SJCRH30 (cell line): ENCODE data around the gene TEAD1. TPM values are rescaled to one million over a fixed set of nuclear protein-coding genes. Genes with fewer than 3 reads are reported as not detected.

Source experiments
- DNase-seq, 2 experiments: peaks; one replicate each; pipeline ENCODE4 v3.0.0-alpha.2; 2015 to 2020
- H3K27ac ChIP-seq: fragments of 250-450 bp; sonication (Bioruptor Pico); 2 replicates; pipeline ENCODE4 v1.5.1; 2020; ENCODE audit warnings: mild to moderate bottlenecking, moderate library complexity
- H3K27me3 ChIP-seq: fragments of 250-450 bp; sonication (Bioruptor Pico); 2 replicates; pipeline ENCODE4 v1.5.1; 2020; ENCODE audit warnings: mild to moderate bottlenecking, moderate library complexity
- H3K36me3 ChIP-seq: fragments of 250-450 bp; sonication (Bioruptor Pico); 2 replicates; pipeline ENCODE4 v1.5.1; 2020; ENCODE audit warnings: mild to moderate bottlenecking, moderate library complexity
- H3K4me1 ChIP-seq: fragments of 250-450 bp; sonication (Bioruptor Pico); 2 replicates; pipeline ENCODE4 v1.5.1; 2020; ENCODE audit warnings: mild to moderate bottlenecking, moderate library complexity
- H3K4me3 ChIP-seq: fragments of 250-450 bp; sonication (Bioruptor Pico); 2 replicates; pipeline ENCODE4 v1.5.1; 2020; ENCODE audit warnings: mild to moderate bottlenecking, moderate library complexity
- H3K9me3 ChIP-seq: fragments of 250-450 bp; sonication (Bioruptor Pico); replicated peaks from 2 replicates; pipeline ENCODE4 v1.5.1; 2020; ENCODE audit warnings: mild to moderate bottlenecking, moderate library complexity
- total RNA-seq: library from RNA; depleted of rRNA; stranded (reverse); fragments of >200 nt; shearing (Covaris generic); gene quantifications from 2 replicates; pipeline ENCODE4 v1.2.3, GENCODE V29; 2014

The TEAD1 gene
- total RNA-seq, 1 experiment from 2014 or later, result 84.4 TPM

DNA sequence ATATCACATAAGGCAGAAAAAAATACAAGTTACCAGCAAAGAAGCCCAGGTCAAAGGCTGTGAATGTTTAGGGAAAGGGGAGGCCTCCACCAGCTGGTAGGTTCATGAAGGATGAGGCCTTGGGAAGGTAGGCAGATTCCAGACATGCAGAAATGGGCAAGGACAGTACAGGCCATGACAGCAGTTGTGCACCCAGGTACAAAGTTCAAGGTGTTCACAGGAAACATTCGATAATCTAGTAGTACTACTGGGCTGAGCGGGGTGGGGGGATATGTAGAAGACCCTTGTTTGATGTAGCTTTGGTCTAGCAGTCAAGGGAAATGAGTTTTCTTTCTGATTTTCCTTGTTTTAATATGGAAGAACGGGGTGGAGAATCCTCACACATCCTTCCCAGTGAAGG is 182.1 kb downstream of the TEAD1 start:
- Histone ChIP-seq H3K36me3 (no peaks in the 10 kb centered on the region), H3K4me1 (no peaks in the 10 kb centered on the region), H3K27me3 (no peaks in the 10 kb centered on the region), H3K9me3 (no peaks in the 10 kb centered on the region), H3K4me3 (no peak overlapping the region), H3K27ac (no peak overlapping the region)
- no peak for DNase-seq

DNA sequence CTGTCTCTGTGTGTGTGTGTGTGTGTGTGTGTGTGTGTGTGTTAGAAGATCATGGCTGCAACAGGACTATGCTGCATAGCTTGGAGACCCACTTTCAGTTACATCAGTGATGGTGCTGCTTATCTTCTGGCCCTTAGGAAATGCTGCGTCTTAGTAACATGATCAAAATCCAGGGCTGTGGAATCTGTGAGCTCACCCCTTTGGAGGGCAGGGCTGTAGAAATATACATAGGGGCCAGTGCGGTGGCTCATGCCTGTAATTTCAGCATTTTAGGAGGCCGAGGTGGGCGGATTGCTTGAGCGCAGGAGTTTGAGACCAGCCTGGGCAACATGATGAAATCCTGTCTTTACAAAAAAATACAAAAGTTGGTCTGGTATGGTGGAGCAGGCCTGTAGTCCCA is 183.4 kb downstream of the TEAD1 start:
- Histone ChIP-seq H3K9me3 (no peaks in the 10 kb centered on the region), H3K4me3 (no peak overlapping the region), H3K27ac (no peak overlapping the region), H3K4me1 (no peaks in the 10 kb centered on the region), H3K36me3 (no peaks in the 10 kb centered on the region), H3K27me3 (no peaks in the 10 kb centered on the region)
- no peak for DNase-seq

- Histone ChIP-seq H3K4me1 (no peaks in the 10 kb centered on the region), H3K36me3 (0 out of 2 replicates have a peak, but pooled peaks cover 7% of the 10 kb centered on the region), H3K4me3 (no peak overlapping the region), H3K27me3 (no peaks in the 10 kb centered on the region), H3K9me3 (no peaks in the 10 kb centered on the region), H3K27ac (no peak overlapping the region)
- DNase-seq, result no peak
These were observed 185.8 kb downstream of the TEAD1 start for GRCh38 chr11:12859872-12860657.

DNA sequence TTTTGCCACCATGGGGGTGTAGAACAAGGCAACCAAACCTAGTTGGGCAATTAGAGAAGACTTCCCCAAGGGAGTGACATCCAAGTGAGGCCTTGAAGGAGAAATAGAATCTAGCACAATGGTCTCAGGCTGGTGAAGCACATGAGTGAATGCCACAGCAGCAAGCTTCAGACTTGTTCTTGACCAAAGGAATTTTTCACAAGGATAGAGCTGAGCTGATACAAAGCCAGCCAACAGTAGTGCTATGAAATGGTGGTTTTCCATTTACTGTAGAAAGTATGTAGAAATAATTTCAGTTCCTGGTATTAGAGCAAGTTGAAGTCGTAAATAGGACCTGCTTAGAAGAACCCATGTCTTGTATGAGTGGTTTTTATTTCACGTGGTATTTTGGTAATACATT is 186.6 kb downstream of the TEAD1 start:
- Histone ChIP-seq H3K4me1 (no peaks in the 10 kb centered on the region), H3K4me3 (no peak overlapping the region), H3K27me3 (no peaks in the 10 kb centered on the region), H3K9me3 (no peaks in the 10 kb centered on the region), H3K36me3 (0 out of 2 replicates have a peak, but pooled peaks cover 7% of the 10 kb centered on the region), H3K27ac (no peak overlapping the region)
- no peak for DNase-seq

- Histone ChIP-seq H3K4me1 (no peaks in the 10 kb centered on the region), H3K36me3 (peaks cover 13% of the 10 kb centered on the region; the same call in 1 of the 2 replicates), H3K9me3 (no peaks in the 10 kb centered on the region), H3K27ac (no peak overlapping the region), H3K27me3 (no peaks in the 10 kb centered on the region), H3K4me3 (no peak overlapping the region)
- peak; percentile 20 to 36 for DNase-seq
These were observed 188.7 kb downstream of the TEAD1 start for GRCh38 chr11:12862696-12863469.

DNA sequence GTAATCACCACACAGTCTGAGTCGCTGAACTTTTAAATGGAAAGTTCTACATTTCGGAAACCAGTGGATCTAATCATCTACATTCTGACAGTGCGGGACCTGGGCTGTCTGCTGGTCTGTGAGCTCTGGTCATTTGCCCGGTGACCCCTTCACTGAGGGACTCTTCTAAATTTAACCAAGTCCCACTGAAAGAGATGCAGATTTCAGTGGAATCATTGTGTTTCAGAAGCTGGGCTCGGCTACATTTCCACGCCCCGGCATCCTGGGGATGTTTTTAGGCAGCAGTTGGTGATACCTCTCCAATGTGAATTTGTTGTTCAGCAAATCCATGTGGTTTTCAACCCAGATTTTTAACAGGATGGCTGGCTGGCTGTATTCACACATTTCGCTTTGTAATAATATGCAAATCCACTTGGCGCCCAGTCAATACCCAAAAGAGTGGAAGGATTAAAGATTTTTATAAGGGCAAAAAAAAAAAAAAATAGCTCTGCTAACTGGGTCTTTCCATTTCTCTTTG is 189.4 kb downstream of the TEAD1 start:
- Histone ChIP-seq H3K4me1 (no peaks in the 10 kb centered on the region), H3K4me3 (no peak overlapping the region), H3K27me3 (no peaks in the 10 kb centered on the region), H3K9me3 (no peaks in the 10 kb centered on the region), H3K36me3 (peaks cover 13% of the 10 kb centered on the region; the same call in 1 of the 2 replicates), H3K27ac (no peak overlapping the region)
- DNase-seq, result no peak

DNA sequence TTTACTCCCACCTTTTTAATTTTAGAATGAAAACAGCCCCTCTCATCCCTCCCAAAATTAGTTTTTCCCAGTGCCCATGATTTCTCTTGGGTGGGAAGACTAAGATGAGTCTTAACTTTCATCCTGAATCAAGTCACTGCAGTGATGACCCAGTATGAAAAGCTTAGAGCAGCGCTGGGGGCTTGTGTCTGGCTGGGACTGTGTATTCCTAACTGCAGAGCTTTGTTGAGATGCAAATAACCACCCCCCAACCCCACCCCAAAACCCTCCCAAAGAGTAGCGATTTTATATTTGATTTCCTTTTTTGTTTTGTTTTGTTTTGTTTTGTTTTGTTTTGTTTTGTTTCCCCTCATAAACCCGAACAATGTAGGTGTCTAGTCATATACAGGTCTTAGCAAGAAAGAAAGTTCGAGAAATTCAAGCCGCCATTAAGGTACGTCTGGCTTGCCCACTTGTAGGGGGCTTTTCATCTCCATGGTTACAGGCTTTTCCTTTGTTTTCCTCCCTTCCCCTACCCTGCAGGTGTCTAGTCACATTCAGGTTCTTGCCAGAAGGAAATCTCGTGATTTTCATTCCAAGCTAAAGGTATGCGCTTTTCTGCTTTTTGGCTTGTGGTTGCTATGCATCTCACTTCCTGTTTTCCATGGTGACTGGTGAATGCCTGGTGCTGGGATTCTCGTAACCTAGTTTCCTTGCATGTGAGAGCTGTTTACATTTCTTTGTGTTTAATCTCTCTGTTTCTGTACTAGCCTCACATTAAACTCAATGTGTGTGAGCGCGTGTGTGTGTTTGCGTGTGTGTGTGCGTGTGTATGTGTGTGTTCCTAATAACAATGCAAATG is 190.3 kb downstream of the TEAD1 start:
- no peak overlapping the region for H3K4me3 ChIP-seq
- H3K9me3 ChIP-seq, result no peaks in the 10 kb centered on the region
- DNase-seq, result no peak
- H3K27ac ChIP-seq, result no peak overlapping the region
- peaks cover 13% of the 10 kb centered on the region; the same call in 1 of the 2 replicates for H3K36me3 ChIP-seq
- H3K4me1 ChIP-seq, result no peaks in the 10 kb centered on the region
- no peaks in the 10 kb centered on the region for H3K27me3 ChIP-seq

DNA sequence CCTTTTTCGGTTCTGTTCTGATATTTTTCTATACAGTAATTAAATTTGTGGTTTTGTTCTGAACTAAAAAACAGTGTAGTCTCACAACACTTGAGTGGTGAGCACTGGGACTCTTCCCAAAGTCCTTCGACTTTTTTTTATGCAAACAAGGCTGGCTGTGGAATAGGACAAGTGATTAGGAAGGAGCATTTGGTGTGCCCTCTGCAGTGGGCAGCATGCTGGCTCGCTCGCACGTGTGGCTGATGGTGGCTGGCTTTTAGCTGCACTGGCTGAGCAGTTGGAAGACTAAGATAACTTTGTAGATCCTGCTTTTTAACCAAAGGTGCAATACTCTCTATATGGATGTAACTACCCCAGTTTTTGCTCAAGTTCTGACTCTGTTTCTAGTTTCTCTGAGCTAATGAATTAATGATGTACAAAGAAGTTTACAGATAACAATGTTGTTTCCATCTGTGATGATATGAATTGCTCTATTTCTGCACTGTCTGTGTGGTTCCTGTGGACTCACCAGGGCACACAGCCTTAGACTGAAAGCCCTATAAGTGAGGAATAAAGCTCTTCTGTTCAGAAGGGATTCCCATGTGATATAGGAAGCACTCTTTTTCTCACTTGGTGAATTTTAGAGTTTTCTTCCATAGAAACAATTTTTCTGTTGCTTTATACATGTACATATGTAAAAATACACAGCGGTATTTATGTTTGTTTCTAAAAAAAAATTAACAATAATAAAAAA is 191.8 kb downstream of the TEAD1 start:
- no peak overlapping the region for H3K4me3 ChIP-seq
- DNase-seq, result no peak
- H3K4me1 ChIP-seq, result no peaks in the 10 kb centered on the region
- H3K27me3 ChIP-seq, result no peaks in the 10 kb centered on the region
- no peak overlapping the region for H3K27ac ChIP-seq
- no peaks in the 10 kb centered on the region for H3K9me3 ChIP-seq
- peaks cover 13% of the 10 kb centered on the region for H3K36me3 ChIP-seq

DNA sequence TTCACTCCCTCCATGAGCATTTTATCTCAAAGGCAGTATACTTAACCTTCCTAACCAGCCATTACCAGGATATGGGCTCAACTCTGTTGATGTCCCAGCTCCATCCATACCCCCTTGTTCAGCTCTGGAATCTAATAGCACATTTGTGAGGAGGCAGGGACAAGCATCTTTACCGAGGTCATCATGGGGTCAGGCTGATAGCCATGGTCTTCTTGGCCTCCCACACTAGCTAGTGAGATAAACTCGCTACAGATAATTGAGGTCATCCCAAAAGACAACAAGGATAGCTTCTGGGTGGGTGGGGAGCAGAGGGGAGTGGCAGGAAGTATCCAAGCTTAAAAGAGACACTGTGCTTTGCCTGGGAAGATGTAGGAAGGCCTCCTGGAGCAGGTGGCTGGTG is 193.3 kb downstream of the TEAD1 start:
- no peaks in the 10 kb centered on the region for H3K27me3 ChIP-seq
- no peaks in the 10 kb centered on the region for H3K4me1 ChIP-seq
- H3K27ac ChIP-seq, result no peak overlapping the region
- no peaks in the 10 kb centered on the region for H3K9me3 ChIP-seq
- no peak overlapping the region for H3K4me3 ChIP-seq
- H3K36me3 ChIP-seq, result peaks cover 17% of the 10 kb centered on the region
- no peak for DNase-seq

- H3K4me1 ChIP-seq, result no peaks in the 10 kb centered on the region
- H3K27me3 ChIP-seq, result no peaks in the 10 kb centered on the region
These were observed 194.3 kb downstream of the TEAD1 start for GRCh38 chr11:12868315-12869073.

DNA sequence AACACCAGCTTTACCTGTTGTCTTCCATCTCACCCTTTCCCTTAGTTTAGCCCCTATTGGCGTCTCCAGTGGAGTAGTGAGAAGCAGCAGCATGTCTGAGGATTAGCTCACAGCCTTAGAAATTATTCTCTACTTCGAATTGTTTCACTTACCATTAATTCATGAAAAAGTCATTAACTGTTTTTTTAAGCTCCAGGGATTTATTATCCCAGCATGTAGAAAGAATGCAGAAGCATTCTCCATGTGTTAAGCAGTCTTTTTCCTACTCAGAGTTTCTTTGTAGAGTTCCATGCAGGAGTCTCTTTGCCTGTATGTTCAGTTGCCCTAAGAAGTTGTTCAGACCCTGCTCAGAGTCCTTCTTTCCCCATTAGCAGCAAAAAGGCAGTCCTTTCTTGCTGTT is 197.0 kb downstream of the TEAD1 start:
- Histone ChIP-seq H3K36me3 (peaks cover 13% of the 10 kb centered on the region), H3K27me3 (no peaks in the 10 kb centered on the region), H3K9me3 (no peaks in the 10 kb centered on the region), H3K4me3 (no peak overlapping the region), H3K27ac (no peak overlapping the region), H3K4me1 (no peaks in the 10 kb centered on the region)
- DNase-seq, result no peak

More at GRCh38 chr11:12868315-12869073, 194.3 kb downstream of the TEAD1 start:
- DNase-seq, result no peak
- H3K36me3 ChIP-seq, result peaks cover 17% of the 10 kb centered on the region
- H3K27ac ChIP-seq, result no peak overlapping the region
- no peaks in the 10 kb centered on the region for H3K9me3 ChIP-seq
- no peak overlapping the region for H3K4me3 ChIP-seq

- H3K4me3 ChIP-seq, result no peak overlapping the region
- H3K27ac ChIP-seq, result no peak overlapping the region
- peaks cover 9% of the 10 kb centered on the region for H3K36me3 ChIP-seq
- H3K4me1 ChIP-seq, result no peaks in the 10 kb centered on the region
- no peaks in the 10 kb centered on the region for H3K9me3 ChIP-seq
- no peaks in the 10 kb centered on the region for H3K27me3 ChIP-seq
- DNase-seq, result no peak
These were observed 197.6 kb downstream of the TEAD1 start for GRCh38 chr11:12871788-12872321.

DNA sequence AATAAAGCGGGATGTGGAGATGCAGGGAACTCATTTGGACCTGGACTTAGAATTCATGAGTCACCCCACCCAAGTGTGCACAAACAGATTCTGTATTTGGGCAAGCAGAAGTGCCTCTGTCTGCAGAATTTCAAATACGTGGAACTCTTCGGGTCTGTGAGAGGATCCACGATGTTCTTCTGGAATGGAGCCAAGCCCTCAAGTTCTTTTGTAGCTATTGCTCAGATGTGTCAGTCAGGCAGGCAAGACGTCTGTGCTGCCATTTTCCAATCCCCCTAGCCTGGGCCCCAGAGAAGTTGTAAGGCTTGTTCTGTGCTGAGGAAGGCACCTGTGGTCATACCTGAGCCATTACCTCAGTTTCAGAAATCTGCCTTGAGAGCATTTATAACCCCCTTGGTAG is 202.1 kb downstream of the TEAD1 start:
- Histone ChIP-seq H3K27me3 (no peaks in the 10 kb centered on the region), H3K4me3 (no peak overlapping the region), H3K4me1 (no peaks in the 10 kb centered on the region), H3K27ac (no peak overlapping the region), H3K9me3 (no peaks in the 10 kb centered on the region), H3K36me3 (peaks cover 11% of the 10 kb centered on the region)
- no peak for DNase-seq
